H9 (cell line): ENCODE results near the gene KRT86. TPM values are rescaled to one million over a fixed set of nuclear protein-coding genes. Genes with fewer than 3 reads are reported as not detected.

Source experiments
- DNase-seq: peaks from one replicate; pipeline ENCODE4 v3.0.0-alpha.2; 2017
- H2AFZ ChIP-seq: one replicate; pipeline ENCODE4 v1.6.1; 2013; ENCODE audit warnings: mild to moderate bottlenecking, low read length, control low read depth, moderate library complexity
- H2AK5ac ChIP-seq: 2 replicates; pipeline ENCODE4 v1.6.1; 2013; ENCODE audit warnings: low read length, control low read depth, mixed read lengths; ENCODE audit not compliant: insufficient read length
- H2BK120ac ChIP-seq: one replicate; pipeline ENCODE4 v1.6.1; 2013; ENCODE audit warnings: low read depth, mild to moderate bottlenecking, low read length, control low read depth, inconsistent platforms; ENCODE audit not compliant: poor library complexity, severe bottlenecking
- H2BK12ac ChIP-seq: 2 replicates; pipeline ENCODE4 v1.6.1; 2013; ENCODE audit warnings: low read length, control low read depth, mixed read lengths, low read depth; ENCODE audit not compliant: insufficient read length
- H2BK15ac ChIP-seq: 2 replicates; pipeline ENCODE4 v1.6.1; 2013; ENCODE audit warnings: low read depth, low read length, control low read depth
- H2BK20ac ChIP-seq: one replicate; pipeline ENCODE4 v1.6.1; 2013; ENCODE audit warnings: low read depth, mild to moderate bottlenecking, low read length, control low read depth, inconsistent platforms; ENCODE audit not compliant: poor library complexity, severe bottlenecking
- H2BK5ac ChIP-seq: 2 replicates; pipeline ENCODE4 v1.6.1; 2013; ENCODE audit warnings: low read length, control low read depth, mixed read lengths; ENCODE audit not compliant: insufficient read length
- H3K14ac ChIP-seq: 2 replicates; pipeline ENCODE4 v1.6.1; 2013; ENCODE audit warnings: low read length, control low read depth; ENCODE audit not compliant: insufficient read depth
- H3K18ac ChIP-seq: 2 replicates; pipeline ENCODE4 v1.6.1; 2013; ENCODE audit warnings: low read depth, mild to moderate bottlenecking, mixed read lengths, low read length, control low read depth; ENCODE audit not compliant: insufficient read length
- H3K23ac ChIP-seq: 2 replicates; pipeline ENCODE4 v1.6.1; 2013; ENCODE audit warnings: low read length, control low read depth, mixed read lengths, low read depth; ENCODE audit not compliant: insufficient read length
- H3K23me2 ChIP-seq: 2 replicates; pipeline ENCODE4 v1.6.1; 2013; ENCODE audit warnings: low read depth, mild to moderate bottlenecking, mixed read lengths, low read length, control low read depth; ENCODE audit not compliant: insufficient read length, poor library complexity, severe bottlenecking
- H3K27ac ChIP-seq: 2 replicates; pipeline ENCODE4 v1.5.1; 2013; ENCODE audit warnings: low read length, control low read depth, mixed read lengths, low read depth; ENCODE audit not compliant: insufficient read length
- H3K27me3 ChIP-seq: 2 replicates; pipeline ENCODE4 v1.6.1; 2013; ENCODE audit warnings: low read length, control low read depth, inconsistent platforms; ENCODE audit not compliant: insufficient read depth
- H3K4ac ChIP-seq: 2 replicates; pipeline ENCODE4 v1.6.1; 2013; ENCODE audit warnings: low read depth, mild to moderate bottlenecking, control low read depth, inconsistent platforms, low read length, moderate library complexity
- H3K4me1 ChIP-seq: 2 replicates; pipeline ENCODE4 v1.6.1; 2013; ENCODE audit warnings: low read length, control low read depth, inconsistent platforms; ENCODE audit not compliant: insufficient read depth
- H3K4me2 ChIP-seq: 2 replicates; pipeline ENCODE4 v1.6.1; 2013; ENCODE audit warnings: low read length, control low read depth, mixed read lengths; ENCODE audit not compliant: insufficient read length, insufficient read depth
- H3K56ac ChIP-seq: 2 replicates; pipeline ENCODE4 v1.6.1; 2013; ENCODE audit warnings: low read depth, mild to moderate bottlenecking, mixed read lengths, low read length, control low read depth; ENCODE audit not compliant: insufficient read length
- H3K79me1 ChIP-seq: 2 replicates; pipeline ENCODE4 v1.6.1; 2013; ENCODE audit warnings: low read depth, mild to moderate bottlenecking, moderate library complexity, low read length, control low read depth, inconsistent platforms; ENCODE audit not compliant: insufficient read depth, poor library complexity, severe bottlenecking
- H3K79me2 ChIP-seq: 2 replicates; pipeline ENCODE4 v1.6.1; 2013; ENCODE audit warnings: low read length, control low read depth, inconsistent platforms; ENCODE audit not compliant: insufficient read depth
- H3K9ac ChIP-seq: 2 replicates; pipeline ENCODE4 v1.6.1; 2013; ENCODE audit warnings: low read length, control low read depth, mixed read lengths; ENCODE audit not compliant: insufficient read length; ENCODE audit errors: extremely low read depth
- H3K9me3 ChIP-seq: one replicate; pipeline ENCODE4 v1.6.1; 2013; ENCODE audit warnings: low read depth, low read length, inconsistent platforms; ENCODE audit not compliant: control insufficient read depth
- H3T11ph ChIP-seq: one replicate; pipeline ENCODE4 v1.6.1; 2013; ENCODE audit warnings: mild to moderate bottlenecking, low read length, control low read depth, inconsistent platforms
- H4K20me1 ChIP-seq: one replicate; pipeline ENCODE4 v1.6.1; 2013; ENCODE audit not compliant: control insufficient read depth, insufficient read length, insufficient read depth
- H4K5ac ChIP-seq: 2 replicates; pipeline ENCODE4 v1.6.1; 2013; ENCODE audit warnings: low read depth, mild to moderate bottlenecking, mixed read lengths, low read length, control low read depth; ENCODE audit not compliant: insufficient read length
- H4K8ac ChIP-seq: replicated peaks from 2 replicates; pipeline ENCODE4 v1.6.1; 2013; ENCODE audit warnings: low read length, control low read depth, mixed read lengths, low read depth; ENCODE audit not compliant: insufficient read length
- H4K91ac ChIP-seq: 2 replicates; pipeline ENCODE4 v1.6.1; 2013; ENCODE audit warnings: low read depth, mild to moderate bottlenecking, moderate library complexity, mixed read lengths, low read length, control low read depth; ENCODE audit not compliant: insufficient read length
- H3K27ac Mint-ChIP-seq, 3 experiments: 2 replicates in 2 of 3; 3 replicates in 1 of 3; pipeline ENCODE4 v1.8.0; 2020 to 2021; ENCODE audit warnings: mixed read lengths in 3 of 3, mild to moderate bottlenecking in 1 of 3, moderate library complexity in 1 of 3
- H3K27me3 Mint-ChIP-seq: 2 replicates; pipeline ENCODE4 v1.8.0; 2021; ENCODE audit warnings: low read depth, mild to moderate bottlenecking, moderate library complexity, mixed read lengths
- H3K36me3 Mint-ChIP-seq, 3 experiments: 2 replicates in 2 of 3; 3 replicates in 1 of 3; pipeline ENCODE4 v1.8.0; 2020 to 2021; ENCODE audit warnings: low read depth in 3 of 3, mixed read lengths in 3 of 3; ENCODE audit not compliant: insufficient read depth in 1 of 3
- H3K4me1 Mint-ChIP-seq, 2 experiments: 2 replicates each; pipeline ENCODE4 v1.8.0; 2020; ENCODE audit warnings: mixed read lengths in 2 of 2
- H3K4me3 Mint-ChIP-seq, 2 experiments: 2 replicates in 1 of 2; 3 replicates in 1 of 2; pipeline ENCODE4 v1.8.0; 2020 to 2021; ENCODE audit warnings: mild to moderate bottlenecking in 2 of 2, mixed read lengths in 2 of 2, moderate library complexity in 1 of 2
- H3K9me3 Mint-ChIP-seq, 2 experiments: 2 replicates in 1 of 2; 3 replicates in 1 of 2; pipeline ENCODE4 v1.8.0; 2020; ENCODE audit warnings: mild to moderate bottlenecking in 2 of 2, mixed read lengths in 2 of 2, moderate library complexity in 1 of 2
- WGBS: extraction: QIAGEN DNeasy Blood & Tissue Kit; methylation state at CpG from one replicate; pipeline ENCODE4 v1.1.7; 2013; ENCODE audit warnings: missing lambda C conversion rate, low lambda C conversion rate, mixed read lengths; ENCODE audit not compliant: insufficient read length; ENCODE audit errors: extremely low coverage; 5-methylcytosine and 5-hydroxymethylcytosine counted together
- total RNA-seq: library from RNA; stranded (reverse); gene quantifications from 2 replicates; pipeline ENCODE4 v1.2.1, GENCODE V29; 2021
- TF ChIP-seq, protein P1 (sequence below): fragments of 200-600 bp; sonication (generic); conservative IDR thresholded peaks from 3 replicates; pipeline ENCODE4 v1.8.0; 2021; ENCODE audit warnings: antibody characterized with exemption, mild to moderate bottlenecking

Gene KRT86
- total RNA-seq, 1 experiment from 2014 or later = not detected

DNA sequence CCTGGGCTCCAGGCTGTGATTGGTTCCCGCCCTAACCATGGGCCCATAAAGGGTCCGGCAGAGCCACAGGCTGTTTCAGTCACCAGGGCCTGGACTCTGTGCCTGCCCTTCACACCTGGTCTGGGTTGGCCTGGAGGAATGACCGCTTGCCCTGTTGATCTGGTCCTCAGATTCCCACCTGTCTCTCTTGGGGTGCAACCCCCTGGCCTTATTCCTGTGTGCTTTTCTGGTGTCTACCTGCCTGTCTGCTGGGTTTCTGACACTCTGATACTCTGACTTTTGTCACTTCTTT lies 49.7 kb downstream of the KRT86 start:
- TF ChIP-seq, protein P1, sequence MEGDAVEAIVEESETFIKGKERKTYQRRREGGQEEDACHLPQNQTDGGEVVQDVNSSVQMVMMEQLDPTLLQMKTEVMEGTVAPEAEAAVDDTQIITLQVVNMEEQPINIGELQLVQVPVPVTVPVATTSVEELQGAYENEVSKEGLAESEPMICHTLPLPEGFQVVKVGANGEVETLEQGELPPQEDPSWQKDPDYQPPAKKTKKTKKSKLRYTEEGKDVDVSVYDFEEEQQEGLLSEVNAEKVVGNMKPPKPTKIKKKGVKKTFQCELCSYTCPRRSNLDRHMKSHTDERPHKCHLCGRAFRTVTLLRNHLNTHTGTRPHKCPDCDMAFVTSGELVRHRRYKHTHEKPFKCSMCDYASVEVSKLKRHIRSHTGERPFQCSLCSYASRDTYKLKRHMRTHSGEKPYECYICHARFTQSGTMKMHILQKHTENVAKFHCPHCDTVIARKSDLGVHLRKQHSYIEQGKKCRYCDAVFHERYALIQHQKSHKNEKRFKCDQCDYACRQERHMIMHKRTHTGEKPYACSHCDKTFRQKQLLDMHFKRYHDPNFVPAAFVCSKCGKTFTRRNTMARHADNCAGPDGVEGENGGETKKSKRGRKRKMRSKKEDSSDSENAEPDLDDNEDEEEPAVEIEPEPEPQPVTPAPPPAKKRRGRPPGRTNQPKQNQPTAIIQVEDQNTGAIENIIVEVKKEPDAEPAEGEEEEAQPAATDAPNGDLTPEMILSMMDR = no peak
- Mint-ChIP-seq H3K36me3 (no peaks in the 10 kb centered on the region), H3K27ac (no peak overlapping the region), H3K27me3 (peaks cover 34% of the 10 kb centered on the region), H3K4me3 (no peak overlapping the region), H3K9me3 (no peaks in the 10 kb centered on the region), H3K4me1 (peaks cover 5 to 8% of the 10 kb centered on the region in 2 experiments; a peak in 2 of 4 replicates)
- Histone ChIP-seq H3K9ac (no peak overlapping the region), H2BK120ac (no peak overlapping the region), H3K27me3 (no peaks in the 10 kb centered on the region), H3K4me2 (no peak overlapping the region), H2AFZ (no peak overlapping the region), H2BK12ac (no peak overlapping the region), H2BK15ac (no peak overlapping the region), H3K14ac (no peak overlapping the region), H3K79me2 (no peaks in the 10 kb centered on the region), H3K9me3 (no peaks in the 10 kb centered on the region), H2AK5ac (no peak overlapping the region), H4K5ac (no peak overlapping the region), H2BK20ac (no peak overlapping the region), H3K4ac (no peak overlapping the region), H3K23me2 (no peaks in the 10 kb centered on the region), H3K79me1 (no peaks in the 10 kb centered on the region), H4K8ac (no peak overlapping the region), H3K23ac (no peak overlapping the region), H3K56ac (no peak overlapping the region), H4K91ac (no peak overlapping the region), H4K20me1 (no peaks in the 10 kb centered on the region), H3T11ph (no peak overlapping the region), H2BK5ac (no peak overlapping the region), H3K4me1 (0 out of 2 replicates have a peak, but pooled peaks cover 2% of the 10 kb centered on the region), H3K18ac (no peak overlapping the region), H3K27ac (no peak overlapping the region)
- WGBS = no CpG with 5 or more reads among the region's 3 CpGs
- DNase-seq = no peak
